Measurements from ENCODE around the gene SPHK2. TPM values are rescaled to one million over a fixed set of nuclear protein-coding genes. Genes with fewer than 3 reads are reported as not detected.

The SPHK2 gene
- total and polyA plus RNA-seq, 2 of the 8 experiments (the other 6 are each of a cell fraction or from before 2014, with no cell fraction given) = 43.9 to 60.9 TPM

GRCh38 chr19:48650974-48651682 is 31.8 kb downstream of the SPHK2 start:
- H2BK120ac ChIP-seq (replicated peaks; ENCODE audit: low read depth, low read length) = no peak overlapping the region
- H3K4me1 ChIP-seq (replicated peaks in 1 of 4; ENCODE audit: control insufficient read depth in 3 of 4, insufficient read depth in 4 of 4, low read length in 3 of 4) = peaks cover 0 to 2% (median 0%) of the 10 kb centered on the region in 4 experiments; a peak in 2 of 7 replicates
- ChIA-PET POLR2A (ENCODE audit: partially characterized antibody) (interaction anchor here (0.6 to 1.1 kb wide), 7 partner anchors 10 to 837 kb away, joined by 3 to 5 read pairs (median 3); no protein-coding TSS in a partner anchor), CTCF (ENCODE audit: partially characterized antibody) (interaction anchor here (0.7 to 1.6 kb wide), 6 partner anchors 22 to 185 kb away, joined by 3 to 5 read pairs (median 4); partner anchors contain the start of genes FUT2, HSD17B14 and NTN5)
- no peak overlapping the region for H3K56ac ChIP-seq (replicated peaks; ENCODE audit: insufficient read length, low read depth, low read length)
- no peaks in the 10 kb centered on the region for H3K79me2 ChIP-seq (ENCODE audit: control insufficient read depth in 1 of 2, insufficient read depth in 2 of 2, low read length in 2 of 2)
- no peak overlapping the region for H2BK20ac ChIP-seq (ENCODE audit: low read length)
- H4K91ac ChIP-seq (replicated peaks; ENCODE audit: insufficient read length, low read length) = no peak overlapping the region
- no peak overlapping the region for H3K18ac ChIP-seq (ENCODE audit: extremely low read depth, low read length)
- H3K4me2 ChIP-seq (ENCODE audit: insufficient read depth in 1 of 2, low read depth in 2 of 2, low read length in 2 of 2) = no peak overlapping the region
- H3K27me3 ChIP-seq (replicated peaks in 1 of 4; ENCODE audit: control insufficient read depth in 3 of 4, extremely low read depth in 1 of 4, insufficient read depth in 3 of 4, low read length in 3 of 4) = no peaks in the 10 kb centered on the region
- no peaks in the 10 kb centered on the region for H3K79me1 ChIP-seq (ENCODE audit: low read depth, low read length)
- no peak overlapping the region for H3K9ac ChIP-seq (replicated peaks in 1 of 4; ENCODE audit: extremely low read depth in 1 of 4, low read depth in 3 of 4, low read length in 3 of 4)
- no peak for FAIRE-seq
- peaks cover 1% of the 10 kb centered on the region; the same call in 1 of the 2 replicates for H3K23me2 ChIP-seq (ENCODE audit: low read depth, low read length)
- no peak overlapping the region for H4K8ac ChIP-seq (ENCODE audit: extremely low read depth, insufficient read depth, low read length)
- no peak overlapping the region for H3K27ac ChIP-seq (ENCODE audit: low read depth, low read length)
- H2BK15ac ChIP-seq (ENCODE audit: low read length) = 0 out of 2 replicates have a peak overlapping the region, but pooled peaks have one; percentile 53
- H2BK12ac ChIP-seq (ENCODE audit: low read depth, low read length) = no peak overlapping the region
- no peaks in the 10 kb centered on the region for H3K36me3 ChIP-seq (ENCODE audit: control insufficient read depth in 2 of 4, insufficient read depth in 4 of 4, low read length in 3 of 4)
- no peak overlapping the region for H2BK5ac ChIP-seq (ENCODE audit: low read depth, low read length)
- 86% methylated on average over 12 of the region's 12 CpGs; no CpG with 5 or more reads in 1 of the 2 experiments for WGBS, 2 experiments (ENCODE audit: extremely low coverage in 1 of 2, insufficient coverage in 1 of 2, insufficient read length in 1 of 2, insufficient replicate concordance in 2 of 2, low coverage in 1 of 2, low lambda C conversion rate in 2 of 2, missing lambda C conversion rate in 1 of 2)
- no peak overlapping the region for H3K4ac ChIP-seq (replicated peaks; ENCODE audit: insufficient read length, low read depth, low read length)
- 0 out of 4 replicates have a peak, but pooled peaks cover 0 to 3% of the 10 kb centered on the region in 2 experiments for H3K9me3 ChIP-seq (ENCODE audit: insufficient read depth in 2 of 2, low read depth in 1 of 2, low read length in 1 of 2)
- no peak for DNase-seq (ENCODE audit: low read depth in 1 of 2, low spot score in 2 of 2)
- no peak overlapping the region for H2AK5ac ChIP-seq (ENCODE audit: low read depth, low read length)
- no peak overlapping the region for H4K5ac ChIP-seq (ENCODE audit: insufficient read length, low read depth, low read length)
- H2AFZ ChIP-seq (ENCODE audit: low read length) = no peak overlapping the region
- no peak overlapping the region for H3K14ac ChIP-seq (ENCODE audit: insufficient read length)
- H3K4me3 ChIP-seq (ENCODE audit: extremely low read depth in 1 of 4, insufficient read depth in 2 of 4, low read depth in 3 of 4, low read length in 4 of 4) = no peak overlapping the region
- H4K20me1 ChIP-seq (replicated peaks in 1 of 2; ENCODE audit: control insufficient read depth in 1 of 2, insufficient read depth in 2 of 2, low read length in 2 of 2) = no peaks in the 10 kb centered on the region
- H3K23ac ChIP-seq (ENCODE audit: insufficient read length) = no peak overlapping the region
- TF ChIP-seq SUZ12 (IDR thresholded peaks at IDR 0.05; ENCODE audit: low read length) (no peak), RAD21 (IDR thresholded peaks at IDR 0.05 in 1 of 2, conservative IDR thresholded peaks at IDR 0.05 in 1 of 2; ENCODE audit: low read depth in 2 of 2, low read length in 2 of 2) (no peak), SIX5 (IDR thresholded peaks at IDR 0.05; ENCODE audit: low read depth, low read length) (no peak), SP1 (IDR thresholded peaks at IDR 0.05; ENCODE audit: low read depth, low read length) (no peak), TAF7 (optimal IDR thresholded peaks at IDR 0.05; ENCODE audit: borderline replicate concordance, low read depth, low read length) (no peak), RBBP5 (IDR thresholded peaks at IDR 0.05; ENCODE audit: borderline replicate concordance, low read depth, low read length) (no peak), RXRA (IDR thresholded peaks at IDR 0.05; ENCODE audit: insufficient read depth, low read depth, low read length) (no peak), POU5F1 (IDR thresholded peaks at IDR 0.05; ENCODE audit: low read depth, low read length) (no peak), KDM1A (IDR thresholded peaks at IDR 0.05; ENCODE audit: borderline replicate concordance, low read length) (no peak), MAX (IDR thresholded peaks at IDR 0.05) (no peak), TCF12 (IDR thresholded peaks at IDR 0.05; ENCODE audit: low read depth, low read length) (no peak)

Data from H1 (cell line).